Stimulated activated CD4-positive, alpha-beta T cell treated with anti-CD3 and anti-CD28 coated beads, Interleukin-1b, Interleukin-23, amount 100 ng/mL, for 1 hour (primary cell): ENCODE data around the gene ARHGEF9.
"Not testable (repeated sequence)": the region's sequence is repeated elsewhere in the genome, so short reads cannot be mapped to it uniquely, and the experiment has no call there.

Experiments used
- DNase-seq, 2 donors: peaks; one replicate each; pipeline ENCODE4 v3.0.0-alpha.2; 2020; ENCODE audit warnings: low read depth in 2 of 2

ARHGEF9 gene

GRCh38 chrX:63661676-63662075, 123.3 kb downstream of the ARHGEF9 start:
- DNase-seq = no peak

- no peak for DNase-seq
Observed at GRCh38 chrX:63658920-63659319, 126.1 kb downstream of the ARHGEF9 start.

- DNase-seq = no peak
Observed at GRCh38 chrX:63657821-63658220, 127.2 kb downstream of the ARHGEF9 start.

- no peak for DNase-seq
Observed at GRCh38 chrX:63656871-63657580, 128.0 kb downstream of the ARHGEF9 start.

- DNase-seq = no peak
Observed at GRCh38 chrX:63652086-63652765, 132.8 kb downstream of the ARHGEF9 start.

GRCh38 chrX:63645748-63646147, 139.3 kb downstream of the ARHGEF9 start:
- not testable (repeated sequence) for DNase-seq

GRCh38 chrX:63635750-63636149, 149.3 kb downstream of the ARHGEF9 start:
- no peak for DNase-seq

GRCh38 chrX:63613531-63614028, 171.4 kb downstream of the ARHGEF9 start:
- DNase-seq = no peak

GRCh38 chrX:63585936-63586335, 199.1 kb downstream of the ARHGEF9 start:
- DNase-seq = no peak
